Common myeloid progenitor, CD34-positive (primary cell): Measurements from ENCODE around the gene ADAMTS14.

Source experiments
- CTCF ChIA-PET: fragments of 350-600 bp; sonication (Branson Sonifier 250); formaldehyde crosslinking; loops from one replicate; lab custom pipeline; 2021; ENCODE audit warnings: antibody characterized with exemption; lab: Charles Lee
- POLR2A ChIA-PET: fragments of 350-600 bp; sonication (Branson Sonifier 250); formaldehyde crosslinking; loops from one replicate; lab custom pipeline; 2021; ENCODE audit warnings: antibody characterized with exemption; lab: Charles Lee
- DNase-seq, 3 donors: peaks; one replicate each; pipeline versions ENCODE4 v3.0.0 to v3.0.0-alpha.2; 2013
- H3K27ac ChIP-seq, 2 experiments: 1 replicate in 1 of 2; 2 replicates in 1 of 2; pipeline ENCODE4 v1.7.0; 2013; ENCODE audit warnings: inconsistent platforms in 2 of 2, low read length in 2 of 2, mild to moderate bottlenecking in 2 of 2, low read depth in 1 of 2, moderate library complexity in 1 of 2; ENCODE audit not compliant: severe bottlenecking in 2 of 2, insufficient read depth in 1 of 2, poor library complexity in 1 of 2
- H3K27me3 ChIP-seq, 5 experiments: replicated peaks in 2 of 5; 1 replicate in 3 of 5; 2 replicates in 2 of 5; pipeline versions ENCODE4 v1.6.1 to v1.7.0; 2013; ENCODE audit warnings: low read length in 4 of 5, mild to moderate bottlenecking in 2 of 5, moderate library complexity in 2 of 5, inconsistent platforms in 1 of 5; ENCODE audit not compliant: insufficient read depth in 5 of 5, control insufficient read depth in 4 of 5
- H3K36me3 ChIP-seq, 4 experiments: 1 replicate in 2 of 4; 2 replicates in 2 of 4; pipeline versions ENCODE4 v1.6.1 to v1.7.0; 2013; ENCODE audit warnings: low read length in 3 of 4, control low read depth in 1 of 4, mild to moderate bottlenecking in 1 of 4; ENCODE audit not compliant: control insufficient read depth in 4 of 4, insufficient read depth in 4 of 4
- H3K4me1 ChIP-seq, 4 experiments: 1 replicate in 3 of 4; 2 replicates in 1 of 4; pipeline versions ENCODE4 v1.6.1 to v1.7.1; 2013; ENCODE audit warnings: low read length in 3 of 4, mild to moderate bottlenecking in 3 of 4, control low read depth in 1 of 4, inconsistent platforms in 1 of 4, moderate library complexity in 1 of 4; ENCODE audit not compliant: control insufficient read depth in 4 of 4, insufficient read depth in 4 of 4; ENCODE audit errors: control extremely low read depth in 1 of 4
- H3K4me3 ChIP-seq, 7 experiments: 1 replicate in 4 of 7; 2 replicates in 3 of 7; pipeline versions ENCODE4 v1.5.1 to v1.7.0; 2013; ENCODE audit warnings: mild to moderate bottlenecking in 7 of 7, low read length in 6 of 7, moderate library complexity in 6 of 7, inconsistent platforms in 2 of 7, low read depth in 2 of 7, control low read depth in 1 of 7; ENCODE audit not compliant: insufficient read depth in 4 of 7, control insufficient read depth in 1 of 7; ENCODE audit errors: extremely low read depth in 1 of 7
- H3K9me3 ChIP-seq, 5 experiments: 1 replicate in 4 of 5; 2 replicates in 1 of 5; pipeline versions ENCODE4 v1.6.1 to v1.7.1; 2013; ENCODE audit warnings: low read length in 4 of 5, mild to moderate bottlenecking in 2 of 5, inconsistent platforms in 1 of 5, low read depth in 1 of 5, moderate library complexity in 1 of 5; ENCODE audit not compliant: control insufficient read depth in 4 of 5, insufficient read depth in 2 of 5; ENCODE audit errors: control extremely low read depth in 1 of 5
- WGBS: methylation state at CpG from one replicate; pipeline ENCODE4 v1.1.5; 2013; ENCODE audit not compliant: insufficient coverage; 5-methylcytosine and 5-hydroxymethylcytosine counted together

ADAMTS14 gene

DNA sequence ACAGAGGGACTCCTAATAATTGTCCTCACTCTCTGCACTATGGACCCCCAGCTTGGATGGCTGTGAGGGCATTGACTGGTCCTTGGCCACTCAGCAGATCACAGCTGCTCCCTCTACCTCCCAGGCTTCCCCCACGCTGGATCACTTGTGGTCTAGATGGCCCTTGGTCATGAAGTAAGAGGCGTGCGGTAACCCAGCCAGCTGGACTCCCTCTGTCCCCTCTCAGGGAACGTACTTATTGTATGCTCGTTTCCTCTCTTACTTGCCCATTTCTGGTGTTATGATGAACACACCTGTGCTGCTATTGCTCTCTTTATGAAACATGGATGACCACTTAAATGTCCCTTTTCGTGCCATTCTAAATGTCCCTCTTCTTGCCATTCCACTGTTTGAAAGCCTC, 19.3 kb downstream of the ADAMTS14 start:
- Histone ChIP-seq H3K36me3 (no peaks in the 10 kb centered on the region), H3K27ac (no peak overlapping the region), H3K9me3 (no peaks in the 10 kb centered on the region), H3K27me3 (no peaks in the 10 kb centered on the region), H3K4me3 (no peak overlapping the region), H3K4me1 (peaks cover 4 to 17% (median 15%) of the 10 kb centered on the region in 4 experiments)
- CTCF ChIA-PET = interaction anchor here (1.1 to 1.4 kb wide), 2 partner anchors 11 to 20 kb away, joined by 3 to 4 read pairs; partner anchors contain the start of gene ADAMTS14
- 93% methylated on average over 6 of the region's 6 CpGs for WGBS
- DNase-seq = no peak
- POLR2A ChIA-PET = no interaction called here

DNA sequence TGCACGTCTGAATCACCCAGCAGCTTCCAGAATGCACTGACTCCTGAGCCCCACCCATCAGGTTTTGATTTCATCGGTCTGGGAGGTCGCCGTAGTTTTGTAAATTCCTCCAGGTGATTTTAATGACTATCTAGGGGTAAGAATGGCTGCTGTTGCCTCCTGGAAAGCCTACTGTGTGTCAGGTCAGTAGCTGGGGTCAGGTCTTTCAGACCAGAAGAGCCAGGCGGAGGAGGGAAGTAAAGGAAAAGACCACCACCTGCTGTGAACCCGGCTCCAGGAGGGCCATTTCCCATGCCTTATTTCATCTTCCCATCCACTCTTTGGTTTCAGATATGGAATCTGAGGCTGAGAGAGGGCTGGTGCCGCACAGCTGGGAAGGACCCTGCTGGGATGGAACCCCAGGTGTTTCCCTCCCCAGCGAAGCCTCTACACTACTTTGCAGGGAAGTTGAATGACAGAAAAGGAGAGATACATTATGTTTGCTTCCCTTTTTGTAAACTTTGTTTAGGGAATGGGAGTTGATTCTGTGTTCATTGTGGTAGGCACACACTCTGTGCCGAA, 19.8 kb downstream of the ADAMTS14 start:
- DNase-seq = no peak
- H3K9me3 ChIP-seq = no peaks in the 10 kb centered on the region
- 75% methylated on average over 5 of the region's 9 CpGs for WGBS
- no peak overlapping the region for H3K4me3 ChIP-seq
- H3K36me3 ChIP-seq = no peaks in the 10 kb centered on the region
- POLR2A ChIA-PET = no interaction called here
- peaks cover 4 to 17% (median 15%) of the 10 kb centered on the region in 4 experiments for H3K4me1 ChIP-seq
- H3K27ac ChIP-seq = no peak overlapping the region
- CTCF ChIA-PET = interaction anchor here (1.4 kb wide), 1 partner anchor 20 kb away, joined by 4 read pairs; the partner anchor contains the start of gene ADAMTS14
- no peaks in the 10 kb centered on the region for H3K27me3 ChIP-seq

- Histone ChIP-seq H3K9me3 (no peaks in the 10 kb centered on the region), H3K27me3 (no peaks in the 10 kb centered on the region), H3K4me3 (no peak overlapping the region), H3K4me1 (peaks cover 4 to 17% (median 15%) of the 10 kb centered on the region in 4 experiments), H3K27ac (no peak overlapping the region), H3K36me3 (no peaks in the 10 kb centered on the region)
- CTCF ChIA-PET = interaction anchor here (0.6 to 1.0 kb wide), 2 partner anchors 16 to 672 kb away, joined by 3 read pairs; no protein-coding TSS in a partner anchor
- DNase-seq = no peak
- POLR2A ChIA-PET = no interaction called here
- 97% methylated on average over 16 of the region's 19 CpGs for WGBS
Observed at GRCh38 chr10:70693619-70694335, 21.5 kb downstream of the ADAMTS14 start.

DNA sequence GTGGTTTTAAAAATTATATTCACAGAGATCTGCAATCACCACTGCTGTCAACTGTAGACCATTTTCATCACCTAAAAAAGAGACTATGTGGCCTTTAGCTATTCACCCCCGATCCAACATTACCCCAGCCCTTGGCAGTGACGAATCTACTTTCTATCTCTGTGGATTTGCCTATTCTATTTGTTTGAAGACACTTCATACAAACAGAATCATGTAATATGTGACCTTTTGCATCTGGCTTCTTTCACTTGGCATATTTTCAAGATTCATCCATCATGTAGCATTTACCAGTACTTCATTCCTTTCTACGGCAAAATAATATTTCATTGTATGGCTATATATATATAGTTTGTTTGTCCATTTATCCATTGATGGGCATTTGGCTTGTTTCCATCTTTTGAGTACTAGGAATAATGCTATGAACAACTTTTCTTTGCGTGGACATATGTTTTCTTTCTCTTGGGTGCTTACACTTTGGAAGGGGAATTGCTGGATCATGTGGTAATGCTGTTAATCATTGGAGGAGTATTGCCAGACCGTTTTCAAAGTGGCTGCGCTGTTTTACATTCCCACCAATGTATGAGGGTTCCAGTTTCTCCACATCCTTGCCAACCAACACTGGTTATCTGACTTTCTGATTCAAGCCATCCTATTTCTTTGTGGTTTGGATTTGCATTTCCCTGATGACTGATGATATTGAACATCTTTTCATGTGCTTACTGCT, 22.3 kb downstream of the ADAMTS14 start:
- Histone ChIP-seq H3K36me3 (no peaks in the 10 kb centered on the region), H3K4me1 (peaks cover 4 to 18% (median 15%) of the 10 kb centered on the region in 4 experiments), H3K4me3 (no peak overlapping the region), H3K27ac (no peak overlapping the region), H3K27me3 (no peaks in the 10 kb centered on the region), H3K9me3 (no peaks in the 10 kb centered on the region)
- WGBS = 90% methylated on average over 2 of the region's 6 CpGs
- no peak for DNase-seq
- POLR2A ChIA-PET = no interaction called here
- CTCF ChIA-PET = interaction anchor here (0.6 to 1.0 kb wide), 2 partner anchors 17 to 673 kb away, joined by 3 read pairs; no protein-coding TSS in a partner anchor

- WGBS = 100% methylated on average over 1 of the region's 3 CpGs
- no peak for DNase-seq
- CTCF ChIA-PET = interaction anchor here (1.1 kb wide), 1 partner anchor 18 kb away, joined by 3 read pairs; no protein-coding TSS in a partner anchor
- Histone ChIP-seq H3K9me3 (no peaks in the 10 kb centered on the region), H3K27ac (no peak overlapping the region), H3K27me3 (no peaks in the 10 kb centered on the region), H3K4me3 (no peak overlapping the region), H3K36me3 (no peaks in the 10 kb centered on the region), H3K4me1 (peaks cover 4 to 21% (median 15%) of the 10 kb centered on the region in 4 experiments)
- POLR2A ChIA-PET = no interaction called here
Observed at GRCh38 chr10:70695241-70696030, 23.1 kb downstream of the ADAMTS14 start.

DNA sequence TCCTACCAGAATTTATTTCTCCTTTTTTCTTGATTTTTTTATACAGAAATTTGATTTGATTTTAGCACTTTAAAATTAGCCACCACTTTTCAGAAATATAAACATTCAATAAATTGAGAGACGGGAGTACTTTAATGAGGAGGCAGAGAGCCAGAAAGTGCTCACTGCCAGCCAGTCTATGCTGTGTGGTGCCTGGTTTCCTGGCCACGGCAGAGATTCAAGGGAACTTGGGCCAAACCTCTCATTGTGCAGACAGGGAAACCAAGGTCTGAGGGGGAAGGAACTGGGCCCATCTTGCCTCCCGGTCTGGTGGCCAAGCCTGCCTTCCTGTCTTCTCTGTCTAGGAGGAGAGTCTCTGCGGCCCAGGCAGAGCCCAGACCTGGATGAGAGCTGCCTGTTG, 25.9 kb downstream of the ADAMTS14 start:
- H3K27ac ChIP-seq = no peak overlapping the region
- 32% methylated on average over 3 of the region's 4 CpGs for WGBS
- CTCF ChIA-PET = no interaction called here

More for the DNA sequence above, 25.9 kb downstream of the ADAMTS14 start:
- Histone ChIP-seq H3K27me3 (no peaks in the 10 kb centered on the region), H3K9me3 (no peaks in the 10 kb centered on the region), H3K36me3 (no peaks in the 10 kb centered on the region), H3K4me1 (peaks cover 0 to 7% (median 3%) of the 10 kb centered on the region in 4 experiments), H3K4me3 (no peak overlapping the region)
- POLR2A ChIA-PET = no interaction called here
- DNase-seq = no peak
